RPMI7951 (cell line): ENCODE results near the gene P2RY2. TPM values are rescaled to one million over a fixed set of nuclear protein-coding genes. Genes with fewer than 3 reads are reported as not detected.

Experiments used
- DNase-seq: peaks from one replicate; pipeline ENCODE4 v3.0.0-alpha.2; 2012; ENCODE audit warnings: low read depth
- total RNA-seq: library from RNA; depleted of rRNA; stranded (reverse); fragments of >200 nt; shearing (Covaris generic); gene quantifications from 2 replicates; pipeline ENCODE4 v1.2.3, GENCODE V29; 2014; rRNA removed

P2RY2 gene
- total RNA-seq: 1.3 and 2.2 TPM in 2 replicates

GRCh38 chr11:73218106-73218829 lies at the start of gene P2RY2:
Gene P2RY2, plus strand, starts transcription at chr11:73218281. Its CDS starts 15,879 bp downstream, at chr11:73234160.
- DNase-seq: peak; percentile 42

DNA sequence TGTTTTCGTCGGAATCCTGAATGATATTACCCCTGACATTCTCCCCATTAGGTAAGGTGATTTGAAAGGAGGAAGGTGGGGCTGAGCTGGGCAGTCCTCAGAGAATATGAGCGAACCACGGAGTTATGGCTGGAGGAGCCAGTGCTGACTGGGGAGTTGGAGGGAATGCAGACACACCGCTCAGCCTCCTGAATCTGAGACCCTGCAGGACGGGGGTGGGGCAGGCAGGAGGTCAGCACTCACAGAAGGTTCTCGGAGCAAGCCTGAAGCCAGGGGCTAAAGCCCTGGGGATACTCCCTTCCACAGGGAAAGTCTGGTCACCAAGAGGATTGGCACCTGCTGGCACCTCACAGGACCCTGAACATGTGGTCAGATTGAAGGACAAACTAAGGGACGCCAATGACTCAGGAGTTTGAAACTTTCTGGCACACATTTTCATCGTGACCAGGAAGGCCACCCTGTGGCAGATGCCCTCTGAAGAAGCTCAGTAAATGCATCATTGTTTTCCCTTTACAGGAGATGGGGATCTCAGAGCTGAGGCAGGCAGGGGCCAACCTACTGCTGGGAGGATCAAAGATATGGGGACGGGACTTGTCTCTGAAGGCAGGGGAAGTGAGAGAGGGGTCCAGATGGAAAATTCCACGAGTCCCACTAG lies 49.0 kb upstream of the P2RY2 start:
- no peak for DNase-seq

GRCh38 chr11:73170140-73170539 lies 47.9 kb upstream of the P2RY2 start:
- DNase-seq: no peak

DNA sequence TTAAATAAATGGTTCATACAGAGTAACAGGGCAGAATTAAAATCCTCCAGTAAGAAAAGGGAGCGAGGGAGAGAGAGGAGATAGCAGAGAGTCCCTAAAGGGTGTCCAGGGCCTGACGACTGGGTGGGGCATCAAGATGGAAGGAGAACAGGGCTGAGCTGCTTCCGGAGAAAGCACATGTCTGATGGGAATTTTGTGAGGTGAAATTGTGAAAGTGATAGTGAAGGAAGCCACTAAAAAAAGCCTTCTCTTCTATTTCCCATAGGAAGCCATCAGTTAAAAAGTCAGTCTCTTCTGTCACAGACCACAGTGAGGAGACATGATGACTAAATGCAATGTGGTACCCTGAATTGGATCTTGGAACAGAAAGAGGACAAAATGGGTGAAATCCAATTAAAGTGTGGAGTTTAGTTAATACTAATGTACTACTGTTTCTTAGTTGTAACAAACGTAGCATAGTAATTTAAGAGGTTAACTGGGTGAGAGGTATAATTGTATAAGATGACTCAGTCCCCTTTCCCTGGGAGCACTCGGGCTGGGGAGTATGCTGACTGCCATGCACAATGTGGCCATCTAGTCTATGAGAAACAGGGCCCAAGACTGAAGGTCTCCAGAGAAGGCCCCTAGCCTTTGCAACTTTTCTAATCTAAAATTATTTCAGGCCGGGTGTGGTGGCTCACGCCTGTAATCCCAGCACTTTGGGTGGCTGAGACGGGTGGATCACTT lies 46.5 kb upstream of the P2RY2 start:
- DNase-seq: peak; percentile 37

DNA sequence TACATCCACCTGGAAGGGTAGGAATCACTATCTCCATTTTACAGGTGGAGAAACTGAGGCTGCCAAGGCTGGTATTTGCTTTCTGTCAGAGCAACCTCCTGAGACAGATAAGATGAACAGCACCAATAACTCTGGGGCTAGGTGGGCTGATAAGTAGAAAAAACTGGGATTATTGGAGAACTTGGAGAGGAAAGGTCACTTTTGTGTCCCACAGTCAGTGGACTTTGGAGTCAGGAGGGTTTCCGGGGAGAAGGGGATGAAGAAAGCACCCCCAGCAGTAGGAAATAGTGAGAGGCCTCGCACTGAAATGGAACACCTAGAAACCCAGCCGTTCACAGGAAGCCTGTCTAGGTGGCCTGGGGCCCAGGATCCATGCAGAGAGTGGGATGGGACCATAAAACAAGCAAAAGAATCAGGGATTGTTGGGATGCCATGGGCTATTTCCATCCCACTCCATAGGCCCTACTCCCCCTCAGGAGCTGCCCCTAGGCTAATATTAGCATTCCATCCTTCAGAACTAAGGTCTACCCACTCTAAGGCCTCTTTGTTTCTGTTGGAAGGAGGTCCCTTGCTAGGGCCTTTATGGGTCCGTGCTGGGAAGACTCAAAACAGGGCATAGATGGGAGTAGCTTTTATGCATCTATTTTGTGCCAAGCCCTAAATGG lies 45.0 kb upstream of the P2RY2 start:
- DNase-seq: no peak

DNA sequence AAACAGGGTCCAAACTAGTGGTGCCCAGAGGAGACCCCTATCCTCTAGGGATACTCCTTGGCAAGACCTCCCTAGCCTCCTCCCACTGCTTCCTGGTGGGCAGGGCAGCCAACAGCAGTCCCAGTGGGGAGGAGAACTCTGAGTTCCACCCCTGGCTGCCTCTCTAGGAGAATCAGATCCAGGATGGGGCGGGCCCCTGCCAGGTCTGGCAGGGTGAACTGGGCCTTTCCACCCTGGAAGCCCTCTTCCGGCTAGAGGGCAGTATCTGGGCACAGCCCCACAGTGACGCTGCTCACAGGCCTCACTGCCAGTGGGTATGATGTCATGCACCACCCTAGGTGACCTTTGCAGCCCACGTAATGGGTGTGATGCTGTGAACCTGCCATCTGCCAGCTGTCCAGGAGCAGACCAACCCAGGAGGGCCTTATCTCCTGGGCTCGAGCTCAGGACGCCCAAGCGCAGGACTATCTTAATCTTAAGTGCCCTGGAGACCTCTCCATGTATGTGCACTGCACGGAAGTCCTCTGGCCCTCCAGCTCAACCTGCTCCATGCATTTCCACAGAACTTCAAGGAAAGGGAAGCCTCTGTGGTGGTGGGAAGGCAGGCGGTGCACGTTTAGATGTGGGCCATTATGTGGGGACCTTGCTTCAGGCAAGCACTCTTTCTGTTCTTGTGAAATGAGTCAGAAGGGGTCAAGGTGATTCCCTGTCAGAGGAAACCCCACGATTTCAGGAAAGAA lies 44.2 kb upstream of the P2RY2 start:
- DNase-seq: no peak

- no peak for DNase-seq
Measured at GRCh38 chr11:73174495-73174791, 43.6 kb upstream of the P2RY2 start.

GRCh38 chr11:73175551-73176144 lies 42.4 kb upstream of the P2RY2 start:
- DNase-seq: no peak

- no peak for DNase-seq
Measured at GRCh38 chr11:73176145-73176873, 41.8 kb upstream of the P2RY2 start.

- DNase-seq: no peak
Measured at GRCh38 chr11:73176874-73177155, 41.3 kb upstream of the P2RY2 start.

- peak; percentile 77 for DNase-seq
Measured at GRCh38 chr11:73177380-73177777, 40.7 kb upstream of the P2RY2 start.

DNA sequence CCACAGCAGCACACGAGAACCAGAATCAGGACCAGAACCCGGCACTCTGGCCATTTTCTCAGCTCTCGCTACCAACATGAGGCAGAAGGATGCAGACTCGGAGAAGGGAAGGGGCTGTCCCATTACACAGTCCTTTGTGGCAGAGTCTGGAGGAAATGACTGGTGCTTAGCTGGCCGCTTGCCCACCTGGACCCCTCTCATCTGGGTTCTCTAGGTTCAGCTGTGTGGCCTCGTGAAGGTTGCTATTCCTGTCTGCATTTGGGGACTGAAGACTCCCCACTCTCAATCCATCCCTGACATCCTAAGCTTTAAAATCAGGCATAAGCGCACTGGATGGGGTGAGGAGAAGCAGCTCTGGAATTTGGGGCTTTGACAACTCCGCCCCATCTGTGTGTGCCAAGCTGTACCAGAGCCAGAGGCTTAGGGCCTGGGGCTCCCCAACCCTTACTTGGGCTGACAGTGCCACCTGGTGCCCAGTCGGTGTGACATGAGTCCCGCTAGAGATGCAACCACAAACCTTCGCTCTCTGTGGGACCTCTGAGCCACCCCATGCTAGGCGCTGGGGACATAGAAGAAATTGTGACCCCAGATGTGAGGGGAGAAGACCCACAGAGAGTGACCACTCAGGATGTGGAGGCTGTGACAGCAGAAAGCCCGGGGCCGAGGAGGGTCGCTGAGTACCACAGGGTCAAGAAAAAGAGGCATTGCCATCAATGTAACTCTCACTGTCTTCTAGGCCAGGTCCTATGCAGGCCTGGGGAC lies 40.1 kb upstream of the P2RY2 start:
- peak; percentile 86 for DNase-seq

DNA sequence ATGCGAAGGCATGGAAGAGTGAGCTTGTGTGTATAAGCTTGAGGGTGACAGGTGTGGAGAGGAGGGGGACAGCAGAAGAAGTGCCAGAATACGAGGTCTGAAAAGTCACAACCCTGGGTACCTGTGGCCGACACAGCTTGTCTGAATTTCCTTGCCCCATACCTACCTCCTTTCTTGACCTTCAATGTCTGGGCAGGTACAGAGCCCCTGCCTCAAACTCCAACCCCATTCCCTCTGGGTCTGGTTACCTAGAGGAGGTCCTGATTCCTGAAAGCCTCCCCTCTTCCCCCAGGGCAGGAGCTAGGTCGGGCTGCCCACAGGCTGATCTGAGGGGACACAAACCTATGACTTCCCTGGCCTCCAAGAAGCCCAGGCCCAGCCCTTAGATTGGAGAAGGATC lies 39.4 kb upstream of the P2RY2 start:
- DNase-seq: no peak

GRCh38 chr11:73182824-73183321 lies 35.2 kb upstream of the P2RY2 start:
- no peak for DNase-seq

- DNase-seq: peak; percentile 76
Measured at GRCh38 chr11:73184953-73185671, 33.0 kb upstream of the P2RY2 start.

- DNase-seq: peak; percentile 97
Measured at GRCh38 chr11:73185680-73186293, 32.3 kb upstream of the P2RY2 start.

DNA sequence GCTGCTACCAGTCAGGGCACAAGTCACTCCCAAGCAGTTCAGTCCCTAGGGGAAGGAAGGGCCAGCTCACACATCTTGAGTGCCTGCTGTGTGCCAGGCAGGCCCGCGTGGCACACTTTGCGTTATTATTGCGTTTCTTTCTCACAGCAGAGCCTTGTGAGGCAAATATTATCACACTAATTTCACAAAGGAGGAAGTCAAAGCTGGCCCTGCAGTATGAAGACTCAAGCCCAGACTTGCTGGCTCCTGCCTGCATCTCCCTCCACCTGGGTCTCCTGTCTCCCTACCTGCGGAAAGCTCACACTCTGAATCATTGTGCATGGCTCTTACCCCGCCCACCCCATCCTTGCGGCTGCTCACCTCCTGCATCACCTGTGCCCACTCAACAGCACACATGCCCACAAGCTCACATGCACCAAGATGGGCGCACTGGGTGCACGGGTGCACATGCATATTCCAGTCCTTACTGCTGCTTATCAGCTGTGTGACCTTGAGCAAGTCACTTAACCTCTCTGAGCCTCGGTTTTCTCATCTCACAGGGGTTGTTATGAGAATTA lies 31.7 kb upstream of the P2RY2 start:
- DNase-seq: no peak

DNA sequence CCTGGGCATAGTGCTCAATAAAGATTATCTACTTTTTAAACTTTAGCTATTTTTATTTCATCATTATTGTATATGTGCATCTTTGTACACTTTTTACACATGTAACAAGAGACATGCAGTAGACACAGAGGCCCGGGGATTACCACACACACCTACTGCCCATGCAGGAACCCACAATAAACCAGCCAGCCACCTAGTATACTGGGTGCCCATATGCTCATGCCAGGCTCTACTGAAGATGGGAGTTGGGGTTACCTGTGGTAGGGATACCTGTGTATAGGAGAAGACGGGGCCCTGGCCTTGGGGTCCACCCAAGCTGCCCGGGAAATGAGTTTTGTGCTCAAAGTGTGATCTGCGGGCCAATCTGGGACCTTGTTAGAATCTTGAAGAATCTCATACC lies 31.2 kb upstream of the P2RY2 start:
- DNase-seq: no peak
